Endothelial cell (in vitro differentiated cells): ENCODE measurements around the gene DALRD3. TPM values are rescaled to one million over a fixed set of nuclear protein-coding genes. Genes with fewer than 3 reads are reported as not detected.

Experiments
- DNase-seq: peaks from one replicate; pipeline ENCODE4 v3.0.0; 2021; ENCODE audit warnings: low spot score
- H3K27ac Mint-ChIP-seq: one replicate; pipeline ENCODE4 v1.8.0; 2021; ENCODE audit warnings: mixed read lengths, inconsistent platforms; ENCODE audit not compliant: unreplicated experiment
- H3K27me3 Mint-ChIP-seq: one replicate; pipeline ENCODE4 v1.8.0; 2021; ENCODE audit warnings: mild to moderate bottlenecking, moderate library complexity, mixed read lengths, inconsistent platforms; ENCODE audit not compliant: unreplicated experiment
- H3K36me3 Mint-ChIP-seq: one replicate; pipeline ENCODE4 v1.8.0; 2021; ENCODE audit warnings: mild to moderate bottlenecking, low read depth, mixed read lengths, inconsistent platforms; ENCODE audit not compliant: unreplicated experiment
- H3K4me1 Mint-ChIP-seq: one replicate; pipeline ENCODE4 v1.8.0; 2021; ENCODE audit warnings: mild to moderate bottlenecking, mixed read lengths, inconsistent platforms; ENCODE audit not compliant: unreplicated experiment
- H3K4me3 Mint-ChIP-seq: one replicate; pipeline ENCODE4 v1.8.0; 2021; ENCODE audit warnings: mild to moderate bottlenecking, mixed read lengths, inconsistent platforms; ENCODE audit not compliant: unreplicated experiment
- H3K9me3 Mint-ChIP-seq: one replicate; pipeline ENCODE4 v1.8.0; 2021; ENCODE audit warnings: mixed read lengths, inconsistent platforms; ENCODE audit not compliant: unreplicated experiment
- CTCF ChIP-seq: fragments of 200-600 bp; sonication (generic); IDR thresholded peaks from one replicate; pipeline ENCODE4 v1.5.0; 2021; ENCODE audit warnings: antibody characterized with exemption; ENCODE audit not compliant: unreplicated experiment
- total RNA-seq: library from RNA; stranded (reverse); fragmentation: NEBNext Ultra II Directional; extraction: Animal tissue kit (Norgen Biotek cat#: 25700); gene quantifications from one replicate; pipeline ENCODE4 v1.2.1, GENCODE V29; 2021; ENCODE audit not compliant: unreplicated experiment

DALRD3 gene
- total RNA-seq, 1 donor from 2014 or later: 27.8 TPM

- peak within 1 kb of the TSS; percentile 89 for H3K27ac Mint-ChIP-seq
- no peaks in the 10 kb centered on the region for H3K9me3 Mint-ChIP-seq
- peaks cover 18% of the 10 kb centered on the region for H3K4me1 Mint-ChIP-seq
- peaks cover 27% of the 10 kb centered on the region for H3K36me3 Mint-ChIP-seq
- peak; percentile 98 for DNase-seq
- H3K27me3 Mint-ChIP-seq: peaks cover 15% of the 10 kb centered on the region
- H3K4me3 Mint-ChIP-seq: peak within 1 kb of the TSS; percentile 96
- peak; percentile 88 for TF ChIP-seq CTCF
Observed at GRCh38 chr3:49021813-49022687, 3.7 kb upstream of the DALRD3 start, which contains the start of gene NDUFAF3. Gene NDUFAF3 (plus strand): TSS chr3:49022121. CDS start chr3:49022145, 24 bp downstream.

GRCh38 chr3:49021213-49021812 is 2.9 kb upstream of the DALRD3 start:
- Mint-ChIP-seq H3K9me3 (no peaks in the 10 kb centered on the region), H3K27ac (peak overlapping the region; percentile 89), H3K27me3 (peaks cover 17% of the 10 kb centered on the region), H3K36me3 (peaks cover 27% of the 10 kb centered on the region), H3K4me1 (peaks cover 18% of the 10 kb centered on the region), H3K4me3 (peak overlapping the region; percentile 96)
- DNase-seq: peak; percentile 97
- TF ChIP-seq CTCF: no peak

DNA sequence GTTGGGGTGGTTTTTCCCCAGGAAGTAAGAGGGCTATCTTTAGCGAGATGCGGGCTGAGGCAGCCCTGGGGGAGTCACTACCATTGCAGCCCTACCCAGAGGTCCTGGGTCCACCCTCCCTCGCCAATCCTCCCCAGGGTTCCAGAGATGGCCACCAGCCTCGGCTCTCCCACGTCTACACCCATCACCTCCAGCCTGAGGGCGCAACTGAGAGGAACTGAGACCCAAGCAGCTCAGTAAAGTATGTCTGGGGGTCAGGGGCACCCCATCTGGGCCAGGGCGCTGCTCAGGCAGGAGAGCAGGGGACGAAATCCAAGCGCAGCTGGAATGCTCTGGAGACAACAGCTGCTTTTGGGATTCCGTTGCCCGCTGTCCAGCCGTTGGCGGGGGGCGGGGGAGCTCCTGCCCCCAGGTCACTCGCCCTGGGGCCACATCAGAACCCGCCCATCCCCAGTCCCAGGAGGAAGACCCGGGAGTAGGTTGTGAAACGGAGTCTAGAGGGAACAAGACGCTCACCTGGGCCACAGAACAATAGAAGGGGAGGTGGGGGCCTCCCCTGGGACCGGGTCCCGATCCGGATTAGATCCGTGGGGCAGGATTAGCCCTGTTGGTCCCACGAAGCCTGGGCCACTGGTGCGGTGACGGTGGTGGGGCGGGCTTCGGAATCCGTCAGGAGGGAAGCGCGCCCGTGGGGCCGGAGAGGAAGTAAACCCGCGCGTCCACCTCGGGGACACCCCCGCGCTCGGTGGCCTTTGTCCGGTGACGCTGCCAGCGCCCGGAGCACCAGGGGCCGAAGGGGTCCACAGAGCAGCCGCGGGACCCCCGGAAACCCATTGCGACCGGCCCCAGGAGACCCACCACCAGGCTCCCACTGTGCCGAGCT is 2.2 kb upstream of the DALRD3 start:
- Mint-ChIP-seq H3K4me1 (peaks cover 18% of the 10 kb centered on the region), H3K27me3 (peaks cover 25% of the 10 kb centered on the region), H3K9me3 (no peaks in the 10 kb centered on the region), H3K36me3 (peaks cover 26% of the 10 kb centered on the region), H3K27ac (peak overlapping the region; percentile 42), H3K4me3 (peak overlapping the region; percentile 96)
- TF ChIP-seq CTCF: no peak
- peak; percentile 42 for DNase-seq

- peak overlapping the region; percentile 42 for H3K27ac Mint-ChIP-seq
- no peak for DNase-seq
- peaks cover 18% of the 10 kb centered on the region for H3K4me1 Mint-ChIP-seq
- no peaks in the 10 kb centered on the region for H3K9me3 Mint-ChIP-seq
- peak overlapping the region; percentile 96 for H3K4me3 Mint-ChIP-seq
- H3K27me3 Mint-ChIP-seq: peaks cover 31% of the 10 kb centered on the region
- H3K36me3 Mint-ChIP-seq: peaks cover 27% of the 10 kb centered on the region
- TF ChIP-seq CTCF: no peak
Observed at GRCh38 chr3:49019941-49020329, 1.6 kb upstream of the DALRD3 start.
